ENCODE results near the gene CHCT1.

- no peak for TF ChIP-seq CTCF (tag by site-specific recombination; IDR thresholded peaks at IDR 0.05)
- no peak for TF ChIP-seq ZNF223 (tag by site-specific recombination; IDR thresholded peaks at IDR 0.05)
- no peak for TF ChIP-seq AEBP2 (tag by site-specific recombination; IDR thresholded peaks at IDR 0.05; ENCODE audit: borderline replicate concordance)
- TF ChIP-seq FEZF1 (tag by site-specific recombination; IDR thresholded peaks at IDR 0.05): no peak
- TF ChIP-seq ZBTB7A (tag by site-specific recombination; IDR thresholded peaks at IDR 0.05; ENCODE audit: low read depth): no peak
- no peak for TF ChIP-seq REST (tag by site-specific recombination; IDR thresholded peaks at IDR 0.05)
- TF ChIP-seq ZNF350 (tag by site-specific recombination; IDR thresholded peaks at IDR 0.05): no peak
- TF ChIP-seq ZNF138 (tag by site-specific recombination; IDR thresholded peaks at IDR 0.05; ENCODE audit: borderline replicate concordance): no peak
- no peak for TF ChIP-seq SETDB1 (IDR thresholded peaks at IDR 0.05; ENCODE audit: insufficient read length, low read length)
Observed at GRCh38 chr17:60396412-60396811, 25.9 kb upstream of the CHCT1 start.
